Thyroid gland (tissue), 4 donors: ENCODE data around the gene C3orf70.

ENCODE experiments used
- CTCF ChIP-seq, 6 experiments: fragments of 200-600 bp in 3 of 6; fragments of 450-650 bp in 3 of 6; sonication (generic) in 3 of 6; IDR thresholded peaks; one replicate each; pipeline ENCODE4 v1.5.1; 2016 to 2019; ENCODE audit warnings: antibody characterized with exemption in 6 of 6, mild to moderate bottlenecking in 2 of 6, inconsistent platforms in 1 of 6, moderate library complexity in 1 of 6
- POLR2A ChIP-seq, 2 donors: fragments of 450-650 bp; IDR thresholded peaks; one replicate each; pipeline ENCODE4 v1.6.1; 2017; ENCODE audit warnings: antibody characterized with exemption in 2 of 2, mild to moderate bottlenecking in 2 of 2, moderate library complexity in 1 of 2

GRCh38 chr3:185066251-185066650 lies 86.6 kb downstream of the C3orf70 start:
- TF ChIP-seq CTCF (IDR thresholded peaks at IDR 0.05) (no peak), POLR2A (IDR thresholded peaks at IDR 0.05) (no peak)
